Uterus (tissue), 2 donors: ENCODE data around the gene NHP2.

ENCODE experiments used
- POLR2A ChIP-seq, 2 donors: fragments of 450-650 bp; IDR thresholded peaks; one replicate each; pipeline ENCODE4 v1.6.1; 2016; ENCODE audit warnings: antibody characterized with exemption in 2 of 2, mild to moderate bottlenecking in 1 of 2, moderate library complexity in 1 of 2
- TF ChIP-seq, protein P1 (sequence below), 4 experiments: fragments of 200-600 bp in 2 of 4; fragments of 450-650 bp in 2 of 4; sonication (generic) in 2 of 4; IDR thresholded peaks; one replicate each; pipeline ENCODE4 v1.5.1; 2016 to 2019; ENCODE audit warnings: antibody characterized with exemption in 4 of 4, mild to moderate bottlenecking in 2 of 4, moderate library complexity in 1 of 4

DNA sequence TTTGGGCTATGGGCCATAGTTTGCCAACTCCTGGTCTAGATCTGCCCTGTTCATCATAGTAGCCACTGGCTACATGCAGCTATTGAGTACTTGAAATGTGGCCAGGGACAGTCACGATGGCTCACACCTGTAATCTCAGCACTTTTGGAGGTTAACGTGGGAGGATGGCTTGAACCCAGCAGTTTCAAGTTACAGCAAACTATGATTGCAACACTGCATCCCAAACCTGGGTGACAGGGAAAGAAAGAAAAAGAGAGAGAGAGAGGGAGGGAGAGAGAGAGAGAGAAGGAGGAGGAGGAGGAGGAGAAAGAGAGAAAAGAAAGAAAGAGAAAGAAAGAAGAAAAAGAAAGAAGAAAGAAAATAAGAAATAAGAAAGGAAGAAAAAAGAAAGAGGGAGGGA is 38.6 kb upstream of the NHP2 start:
- TF ChIP-seq, protein P1, sequence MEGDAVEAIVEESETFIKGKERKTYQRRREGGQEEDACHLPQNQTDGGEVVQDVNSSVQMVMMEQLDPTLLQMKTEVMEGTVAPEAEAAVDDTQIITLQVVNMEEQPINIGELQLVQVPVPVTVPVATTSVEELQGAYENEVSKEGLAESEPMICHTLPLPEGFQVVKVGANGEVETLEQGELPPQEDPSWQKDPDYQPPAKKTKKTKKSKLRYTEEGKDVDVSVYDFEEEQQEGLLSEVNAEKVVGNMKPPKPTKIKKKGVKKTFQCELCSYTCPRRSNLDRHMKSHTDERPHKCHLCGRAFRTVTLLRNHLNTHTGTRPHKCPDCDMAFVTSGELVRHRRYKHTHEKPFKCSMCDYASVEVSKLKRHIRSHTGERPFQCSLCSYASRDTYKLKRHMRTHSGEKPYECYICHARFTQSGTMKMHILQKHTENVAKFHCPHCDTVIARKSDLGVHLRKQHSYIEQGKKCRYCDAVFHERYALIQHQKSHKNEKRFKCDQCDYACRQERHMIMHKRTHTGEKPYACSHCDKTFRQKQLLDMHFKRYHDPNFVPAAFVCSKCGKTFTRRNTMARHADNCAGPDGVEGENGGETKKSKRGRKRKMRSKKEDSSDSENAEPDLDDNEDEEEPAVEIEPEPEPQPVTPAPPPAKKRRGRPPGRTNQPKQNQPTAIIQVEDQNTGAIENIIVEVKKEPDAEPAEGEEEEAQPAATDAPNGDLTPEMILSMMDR (IDR thresholded peaks at IDR 0.05): no peak
- no peak for TF ChIP-seq POLR2A (IDR thresholded peaks at IDR 0.05)
